ENCODE results near the gene PAMR1.
"Not testable (repeated sequence)": the region's sequence is repeated elsewhere in the genome, so short reads cannot be mapped to it uniquely, and the experiment has no call there.

The PAMR1 gene

DNA sequence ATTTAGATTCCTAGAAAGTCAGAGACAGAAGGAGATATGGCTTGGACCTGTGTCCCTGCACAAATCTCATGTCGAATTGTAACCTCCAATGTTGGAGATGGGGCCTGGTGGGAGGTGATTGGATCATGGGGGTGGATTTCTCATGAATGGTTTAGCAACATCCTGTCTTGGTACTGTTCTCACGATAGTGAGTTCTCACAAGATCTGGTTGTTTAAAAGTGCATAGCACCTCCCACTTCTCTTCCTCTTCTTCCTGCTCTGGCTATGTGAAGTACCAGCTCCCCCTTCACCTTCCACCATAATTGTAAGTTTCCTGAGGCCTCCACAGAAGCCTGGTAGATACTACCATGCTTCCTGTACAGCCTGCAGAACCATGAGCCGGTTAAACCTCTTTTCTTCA, 27.6 kb upstream of the PAMR1 start:
- Mint-ChIP-seq H3K27me3 (peaks cover 53 to 57% of the 10 kb centered on the region in 2 donors), H3K4me3 (no peak overlapping the region), H3K4me1 (ENCODE audit: low read depth in 2 of 2) (no peaks in the 10 kb centered on the region), H3K27ac (no peak overlapping the region), H3K36me3 (ENCODE audit: insufficient read depth) (no peaks in the 10 kb centered on the region), H3K9me3 (no peaks in the 10 kb centered on the region)
- ATAC-seq (replicated peaks) (no peak), DNase-seq (no peak)

DNA sequence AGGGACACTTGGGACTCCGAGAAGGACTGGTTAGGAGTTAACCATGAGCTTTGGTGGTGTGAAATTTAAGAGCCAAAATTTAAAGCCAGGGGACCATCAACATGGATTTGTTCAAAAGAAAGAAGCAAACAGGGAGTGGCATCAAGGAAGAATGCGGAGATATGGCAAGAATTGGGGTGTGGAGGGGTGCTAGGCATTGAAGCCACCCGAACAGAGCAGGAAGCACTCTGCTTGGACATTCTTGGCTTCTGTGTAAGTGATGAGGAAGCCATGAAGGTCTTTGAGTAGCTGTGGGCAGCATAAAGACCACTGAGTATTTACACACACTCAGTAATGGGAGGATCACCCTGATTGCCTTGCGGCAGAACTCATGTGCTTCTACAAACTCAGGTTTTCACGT, 27.2 kb upstream of the PAMR1 start:
- Mint-ChIP-seq H3K36me3 (ENCODE audit: insufficient read depth) (no peaks in the 10 kb centered on the region), H3K27ac (no peak overlapping the region), H3K27me3 (peaks cover 56 to 57% of the 10 kb centered on the region in 2 donors), H3K4me1 (ENCODE audit: low read depth in 2 of 2) (no peaks in the 10 kb centered on the region), H3K9me3 (no peaks in the 10 kb centered on the region), H3K4me3 (no peak overlapping the region)
- ATAC-seq (replicated peaks) (no peak), DNase-seq (no peak)

DNA sequence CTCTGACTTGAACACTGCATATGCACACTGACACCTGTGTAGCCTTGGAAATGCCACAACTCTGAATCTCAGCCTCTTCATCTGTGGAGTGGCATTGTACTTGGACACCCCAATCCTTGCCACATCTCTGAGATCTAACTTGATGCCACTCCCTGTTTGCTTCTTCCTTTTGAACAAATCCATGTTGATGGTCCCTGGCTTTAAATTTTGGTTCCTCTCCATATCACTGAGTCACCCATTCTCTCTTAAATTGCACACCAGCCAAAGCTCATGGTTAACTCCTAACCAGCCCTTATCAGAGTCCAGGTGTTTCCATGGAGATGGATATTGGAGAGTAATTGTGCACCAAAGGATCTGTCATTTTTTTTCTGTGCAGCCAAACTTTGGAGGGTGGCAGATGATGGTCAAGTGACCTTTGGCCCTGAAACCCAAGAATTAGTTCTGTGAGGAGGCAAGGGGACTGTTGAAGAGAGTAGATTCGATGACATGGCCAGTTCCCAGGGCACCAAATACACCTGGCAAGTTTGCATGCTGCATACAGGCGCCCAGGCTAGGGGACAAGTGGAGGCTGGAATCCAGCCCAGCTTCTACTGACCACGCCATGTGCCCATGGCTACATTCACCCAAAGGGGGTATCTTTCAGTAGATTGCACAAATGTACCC, 25.1 kb upstream of the PAMR1 start:
- Mint-ChIP-seq H3K4me3 (no peak overlapping the region), H3K36me3 (ENCODE audit: insufficient read depth) (no peaks in the 10 kb centered on the region), H3K9me3 (peaks cover 0 to 2% of the 10 kb centered on the region in 2 donors), H3K4me1 (ENCODE audit: low read depth in 2 of 2) (no peaks in the 10 kb centered on the region), H3K27ac (no peak overlapping the region), H3K27me3 (peaks cover 50 to 65% of the 10 kb centered on the region in 2 donors)
- DNase-seq, result no peak
- no peak for ATAC-seq (replicated peaks)

DNA sequence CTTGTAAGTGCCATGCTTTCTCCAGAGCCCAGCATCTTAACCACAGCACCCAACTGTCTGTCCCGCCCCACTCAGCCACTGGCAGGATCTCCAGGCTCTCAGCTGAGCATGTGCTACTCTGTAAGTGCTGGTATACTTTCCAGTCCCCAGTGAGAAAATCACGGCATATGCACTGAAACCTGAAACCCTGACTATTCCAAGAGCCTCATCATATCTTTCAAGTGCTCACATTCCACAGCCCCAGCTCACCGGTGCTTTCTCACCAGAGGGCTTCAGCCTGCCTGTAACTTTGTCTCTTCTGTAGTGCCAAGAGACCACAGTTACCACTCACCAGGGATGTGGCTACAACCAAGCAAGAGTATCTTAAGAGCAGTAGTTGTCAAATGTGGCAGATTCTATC, 24.4 kb upstream of the PAMR1 start:
- H3K27me3 Mint-ChIP-seq, result peaks cover 47 to 60% of the 10 kb centered on the region in 2 donors
- ATAC-seq (replicated peaks) (no peak), DNase-seq (no peak)
- H3K27ac Mint-ChIP-seq, result no peak overlapping the region
- no peaks in the 10 kb centered on the region for H3K36me3 Mint-ChIP-seq (ENCODE audit: insufficient read depth)
- no peaks in the 10 kb centered on the region for H3K4me1 Mint-ChIP-seq (ENCODE audit: low read depth in 2 of 2)
- peaks cover 0 to 2% of the 10 kb centered on the region in 2 donors for H3K9me3 Mint-ChIP-seq
- H3K4me3 Mint-ChIP-seq, result no peak overlapping the region

DNA sequence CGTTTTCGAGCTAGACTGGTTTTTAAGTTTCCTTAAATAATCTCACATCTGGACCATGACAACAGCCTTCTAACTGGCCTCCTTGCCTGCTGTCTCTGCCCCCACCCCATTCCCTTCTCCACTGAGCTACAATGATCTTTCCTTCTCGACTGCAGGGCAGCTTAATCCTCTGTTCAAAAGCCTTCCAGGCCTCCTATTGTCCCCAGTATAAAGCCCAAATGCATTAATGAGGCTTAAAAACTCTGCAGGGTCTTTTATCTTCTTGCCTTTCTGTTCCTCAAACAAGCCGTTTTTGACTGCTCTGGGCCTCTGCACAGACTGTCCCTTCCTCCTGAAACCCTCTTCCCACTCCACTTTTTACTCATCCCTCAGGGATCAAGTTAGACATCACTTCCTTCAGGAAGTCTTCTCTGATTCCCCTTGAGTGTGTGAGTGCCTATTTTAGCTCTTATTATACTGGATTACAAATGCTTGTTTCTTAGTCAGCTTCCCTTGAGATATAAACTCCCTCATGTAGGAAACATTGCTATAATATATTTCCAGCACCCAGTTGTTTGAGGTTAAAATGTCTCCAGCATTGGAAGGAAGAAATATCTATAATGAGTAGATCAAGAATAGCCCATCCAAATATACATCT, 23.6 kb upstream of the PAMR1 start:
- ATAC-seq (replicated peaks) (no peak), DNase-seq (no peak)
- Mint-ChIP-seq H3K27ac (no peak overlapping the region), H3K4me3 (no peak overlapping the region), H3K36me3 (ENCODE audit: insufficient read depth) (no peaks in the 10 kb centered on the region), H3K9me3 (peaks cover 0 to 2% of the 10 kb centered on the region in 2 donors), H3K4me1 (ENCODE audit: low read depth in 2 of 2) (no peaks in the 10 kb centered on the region), H3K27me3 (peaks cover 39 to 52% of the 10 kb centered on the region in 2 donors)

DNA sequence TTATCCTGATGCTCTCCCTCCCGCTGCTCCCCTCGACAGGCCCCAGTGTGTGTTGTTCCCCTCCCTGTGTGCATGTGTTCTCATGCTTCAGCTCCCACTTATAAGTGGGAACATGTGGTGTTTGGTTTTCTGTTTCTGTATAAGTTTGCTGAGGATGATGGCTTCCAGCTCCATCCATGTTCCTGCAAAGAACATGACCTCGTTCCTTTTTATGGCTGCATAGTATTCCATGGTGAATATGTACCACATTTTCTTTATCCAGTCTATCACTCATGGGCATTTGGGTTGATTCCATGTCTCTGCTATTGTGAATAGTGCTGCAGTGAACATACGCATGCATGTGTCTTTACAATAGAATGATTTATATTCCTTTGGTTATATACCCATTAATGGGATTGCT, 22.6 kb upstream of the PAMR1 start:
- H3K4me1 Mint-ChIP-seq (ENCODE audit: low read depth in 2 of 2); ATAC-seq (replicated peaks); H3K36me3 Mint-ChIP-seq (ENCODE audit: insufficient read depth); H3K27ac Mint-ChIP-seq; H3K9me3 Mint-ChIP-seq; DNase-seq; H3K4me3 Mint-ChIP-seq: not testable (repeated sequence)
- H3K27me3 Mint-ChIP-seq, result peaks cover 38 to 45% of the 10 kb centered on the region in 2 donors

DNA sequence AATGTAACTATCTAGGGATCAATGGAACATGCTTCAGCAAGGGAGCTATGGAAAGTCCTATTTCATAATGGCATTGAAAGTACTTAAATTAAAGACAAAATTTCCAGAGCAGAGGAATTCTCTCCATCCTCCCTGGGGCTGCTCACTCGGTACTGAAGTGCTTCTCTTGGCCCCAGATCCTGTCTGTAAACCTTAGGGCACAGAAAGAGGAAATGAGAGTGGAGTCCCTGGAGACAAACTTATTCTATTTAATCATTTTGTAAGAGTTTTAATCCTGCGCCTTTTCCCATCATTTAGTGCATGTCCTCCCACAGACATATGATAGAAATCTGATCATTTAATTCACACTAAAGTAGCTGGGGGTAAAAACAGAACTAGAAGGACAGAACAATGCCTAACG, 20.9 kb upstream of the PAMR1 start:
- Mint-ChIP-seq H3K9me3 (peaks cover 0 to 2% of the 10 kb centered on the region in 2 donors), H3K27me3 (peaks cover 30 to 32% of the 10 kb centered on the region in 2 donors), H3K4me3 (no peak overlapping the region), H3K36me3 (ENCODE audit: insufficient read depth) (no peaks in the 10 kb centered on the region), H3K4me1 (ENCODE audit: low read depth in 2 of 2) (no peaks in the 10 kb centered on the region), H3K27ac (no peak overlapping the region)
- DNase-seq, result no peak
- ATAC-seq (replicated peaks), result no peak

DNA sequence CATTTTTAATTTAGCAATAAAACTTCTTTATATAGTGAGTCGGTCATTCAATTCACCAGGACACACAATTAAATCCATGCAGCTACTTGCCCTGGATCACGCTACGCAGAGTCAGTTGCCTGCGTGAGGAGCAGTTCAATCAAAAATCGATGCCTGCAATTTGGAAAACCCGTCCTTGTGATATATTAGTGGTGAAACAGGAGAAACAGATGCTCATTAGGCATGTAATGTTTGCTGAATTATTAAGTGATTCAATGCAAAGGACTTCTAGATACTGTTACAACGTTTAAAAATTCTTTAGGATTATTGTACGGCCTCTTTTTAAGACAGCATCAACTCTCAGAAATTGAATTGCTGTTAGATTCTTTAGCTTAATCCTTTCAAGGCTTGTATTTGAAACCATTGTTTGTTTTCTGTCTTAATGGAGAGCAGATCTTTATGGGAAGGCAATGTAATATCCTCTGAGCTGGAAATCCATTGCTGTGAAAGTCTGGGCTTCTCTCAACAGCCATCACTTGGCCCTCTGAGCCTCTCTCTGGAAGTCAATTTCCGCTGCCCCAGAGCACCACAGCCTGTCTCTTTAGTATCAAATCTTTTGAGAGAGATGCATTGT, 20.1 kb upstream of the PAMR1 start:
- peaks cover 0 to 2% of the 10 kb centered on the region in 2 donors for H3K9me3 Mint-ChIP-seq
- DNase-seq (no peak), ATAC-seq (replicated peaks) (no peak)
- H3K27ac Mint-ChIP-seq, result no peak overlapping the region
- no peak overlapping the region for H3K4me3 Mint-ChIP-seq
- no peaks in the 10 kb centered on the region for H3K36me3 Mint-ChIP-seq (ENCODE audit: insufficient read depth)
- H3K27me3 Mint-ChIP-seq, result peaks cover 29 to 38% of the 10 kb centered on the region in 2 donors
- H3K4me1 Mint-ChIP-seq (ENCODE audit: low read depth in 2 of 2), result no peaks in the 10 kb centered on the region

DNA sequence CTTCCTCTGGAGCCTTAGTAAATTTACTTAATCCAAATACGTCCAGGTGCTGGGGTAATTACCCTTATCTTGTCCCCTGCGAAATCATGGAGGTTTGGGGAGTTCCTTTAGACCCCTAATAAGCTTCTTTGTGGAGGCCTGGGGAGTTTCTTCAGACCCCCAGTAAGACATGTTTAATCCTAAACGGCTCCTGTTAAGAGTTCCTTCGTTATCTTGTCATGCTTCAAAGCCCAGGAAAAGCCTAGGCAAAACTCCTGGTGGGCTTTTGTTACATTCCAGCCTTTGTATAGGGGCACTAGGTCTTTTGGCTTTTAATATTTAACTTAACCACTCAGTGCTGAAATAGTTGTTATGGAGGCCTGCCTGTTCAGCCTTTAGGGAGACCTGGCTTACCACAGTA, 18.1 kb upstream of the PAMR1 start:
- DNase-seq (no peak), ATAC-seq (replicated peaks) (no peak)
- H3K27ac Mint-ChIP-seq, result no peak overlapping the region
- H3K4me3 Mint-ChIP-seq, result no peak overlapping the region
- peaks cover 0 to 2% of the 10 kb centered on the region in 2 donors for H3K9me3 Mint-ChIP-seq
- H3K36me3 Mint-ChIP-seq (ENCODE audit: insufficient read depth), result no peaks in the 10 kb centered on the region
- H3K27me3 Mint-ChIP-seq, result peaks cover 41 to 47% of the 10 kb centered on the region in 2 donors
- H3K4me1 Mint-ChIP-seq (ENCODE audit: low read depth in 2 of 2), result no peaks in the 10 kb centered on the region

DNA sequence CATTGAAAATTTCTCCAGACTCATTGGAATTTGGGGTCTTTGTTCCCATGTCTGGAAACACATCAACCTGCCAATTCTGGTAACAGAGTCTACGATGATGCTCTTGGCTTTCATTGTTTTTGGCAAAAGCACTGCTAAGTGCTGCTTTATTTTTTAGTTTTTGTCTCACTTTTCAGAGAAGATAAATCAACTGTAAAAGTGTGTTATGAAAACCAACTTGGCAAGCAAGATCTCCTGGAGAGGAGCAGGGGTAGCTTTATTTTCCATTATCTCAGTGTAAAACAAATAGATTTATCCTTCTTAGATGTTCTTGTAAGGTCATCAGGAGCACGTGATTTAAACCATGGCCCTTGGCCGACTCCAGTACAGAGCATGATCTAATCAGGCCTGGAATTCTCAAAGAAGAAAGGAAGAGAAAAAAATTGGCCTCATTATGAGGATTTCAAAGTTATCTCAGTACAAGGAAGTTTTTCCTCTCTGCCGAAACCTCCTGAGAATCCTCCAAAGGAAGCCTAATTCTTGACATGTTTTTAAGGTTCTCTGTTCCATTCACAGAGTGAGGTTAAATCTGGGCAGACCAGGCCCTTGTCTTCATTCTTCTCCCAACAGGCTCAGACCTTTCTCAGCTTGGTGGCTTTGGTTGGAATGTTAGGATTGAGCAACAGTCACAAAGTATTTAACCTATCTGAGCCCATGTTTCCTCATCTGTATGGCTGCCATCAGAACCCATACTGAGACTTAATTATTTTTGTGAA, 16.4 kb upstream of the PAMR1 start:
- H3K4me3 Mint-ChIP-seq, result no peak overlapping the region
- H3K36me3 Mint-ChIP-seq (ENCODE audit: insufficient read depth), result no peaks in the 10 kb centered on the region
- DNase-seq, result no peak
- H3K27ac Mint-ChIP-seq, result no peak overlapping the region
- ATAC-seq (replicated peaks), result no peak
- peaks cover 44 to 47% of the 10 kb centered on the region in 2 donors for H3K27me3 Mint-ChIP-seq
- no peaks in the 10 kb centered on the region for H3K4me1 Mint-ChIP-seq (ENCODE audit: low read depth in 2 of 2)
- H3K9me3 Mint-ChIP-seq, result no peaks in the 10 kb centered on the region

DNA sequence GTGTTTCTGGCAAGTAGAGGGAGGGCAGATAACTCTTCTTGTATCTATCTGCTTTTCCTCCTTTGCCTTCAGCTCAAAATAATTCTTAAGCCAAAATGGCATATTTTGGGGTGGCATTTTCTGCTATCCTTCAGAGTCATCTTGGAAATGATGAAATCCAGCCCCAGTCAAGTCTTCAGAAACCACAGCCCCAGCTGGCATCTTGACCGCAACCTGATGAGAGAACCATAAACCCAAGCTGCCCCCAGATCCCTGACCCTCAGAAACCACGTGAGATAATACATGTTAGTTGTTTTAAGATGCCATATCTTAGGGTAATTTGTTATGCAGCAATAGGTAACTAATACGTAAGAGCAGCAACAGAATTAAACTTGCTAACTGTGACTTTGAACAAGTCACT, 15.1 kb upstream of the PAMR1 start:
- Mint-ChIP-seq H3K27me3 (peaks cover 47 to 53% of the 10 kb centered on the region in 2 donors), H3K27ac (no peak overlapping the region), H3K9me3 (no peaks in the 10 kb centered on the region), H3K4me1 (ENCODE audit: low read depth in 2 of 2) (no peaks in the 10 kb centered on the region), H3K36me3 (ENCODE audit: insufficient read depth) (no peaks in the 10 kb centered on the region), H3K4me3 (no peak overlapping the region)
- ATAC-seq (replicated peaks) (no peak), DNase-seq (no peak)

DNA sequence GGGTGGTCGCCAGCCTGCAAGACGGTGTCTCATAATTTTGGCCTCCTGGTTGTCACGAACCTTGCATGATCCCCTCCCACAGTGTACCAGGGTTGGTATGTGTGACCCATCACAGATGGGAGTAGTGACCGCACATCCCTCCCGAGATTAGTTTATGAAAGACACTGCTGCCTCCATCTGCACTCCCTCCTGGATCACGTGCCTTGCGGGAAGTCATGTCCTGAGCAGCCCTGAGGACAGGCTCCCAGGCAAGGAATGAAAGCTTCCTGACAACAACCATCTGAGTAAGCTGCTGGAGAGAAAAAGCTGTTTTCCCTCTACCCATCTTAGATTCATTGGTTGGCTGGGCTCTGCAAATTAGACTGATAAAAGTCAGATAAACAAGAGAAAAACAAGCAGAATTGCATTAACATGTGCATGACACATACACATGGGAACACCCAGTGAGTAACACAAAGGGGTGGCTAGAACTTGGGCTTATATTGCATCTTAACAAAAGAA, 14.4 kb upstream of the PAMR1 start:
- ATAC-seq (replicated peaks) (no peak), DNase-seq (no peak)
- H3K9me3 Mint-ChIP-seq, result no peaks in the 10 kb centered on the region
- H3K27ac Mint-ChIP-seq, result no peak overlapping the region
- H3K36me3 Mint-ChIP-seq (ENCODE audit: insufficient read depth), result no peaks in the 10 kb centered on the region
- H3K27me3 Mint-ChIP-seq, result peaks cover 51 to 53% of the 10 kb centered on the region in 2 donors
- H3K4me1 Mint-ChIP-seq (ENCODE audit: low read depth in 2 of 2), result no peaks in the 10 kb centered on the region
- H3K4me3 Mint-ChIP-seq, result no peak overlapping the region

DNA sequence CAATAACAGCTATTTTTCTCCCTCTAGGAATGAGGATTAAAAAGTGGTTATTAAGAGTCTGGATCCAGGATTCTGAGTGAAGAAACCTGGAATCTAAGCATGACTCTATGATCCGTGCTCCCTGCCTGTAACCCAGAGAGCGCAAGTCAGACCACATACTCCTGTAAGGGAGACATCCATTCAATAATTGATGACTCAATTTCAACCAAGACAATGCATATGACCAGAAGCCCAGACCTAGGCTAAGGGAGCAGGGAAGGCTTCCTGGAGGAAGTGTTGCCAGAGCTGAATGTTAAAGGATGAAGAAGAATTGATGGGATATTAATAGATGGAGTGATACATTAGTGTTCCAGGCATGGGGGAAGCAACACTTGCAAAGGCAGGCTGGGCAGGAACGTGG, 13.8 kb upstream of the PAMR1 start:
- no peak for DNase-seq
- Mint-ChIP-seq H3K36me3 (ENCODE audit: insufficient read depth) (no peaks in the 10 kb centered on the region), H3K4me3 (no peak overlapping the region), H3K9me3 (no peaks in the 10 kb centered on the region), H3K27ac (no peak overlapping the region), H3K27me3 (peaks cover 52 to 53% of the 10 kb centered on the region in 2 donors), H3K4me1 (ENCODE audit: low read depth in 2 of 2) (no peaks in the 10 kb centered on the region)
- ATAC-seq (replicated peaks), result no peak
